Neural cell (in vitro differentiated cells): Measurements from ENCODE around the gene CNTNAP2. TPM values are rescaled to one million over a fixed set of nuclear protein-coding genes. Genes with fewer than 3 reads are reported as not detected.

Experiments
- H2AFZ ChIP-seq: fragments of 200-600, 300-800 bp; sonication (generic), shearing (Covaris generic); 2 replicates; pipeline ENCODE4 v1.6.0; 2014; ENCODE audit warnings: low read depth, mild to moderate bottlenecking, antibody characterized with exemption, low read length, moderate library complexity
- H3F3A ChIP-seq: fragments of 200-600 bp; shearing (Covaris generic); 2 replicates; pipeline ENCODE4 v1.6.1; 2016; ENCODE audit warnings: mild to moderate bottlenecking, moderate library complexity, mixed read lengths, antibody characterized with exemption, low read length; ENCODE audit not compliant: insufficient read depth, poor library complexity, severe bottlenecking
- H3K27ac ChIP-seq: fragments of 200-600, 300-800 bp; sonication (generic), shearing (Covaris generic); 2 replicates; pipeline ENCODE4 v1.5.1; 2014; ENCODE audit warnings: mild to moderate bottlenecking, low read length, moderate library complexity
- H3K27me3 ChIP-seq: fragments of 300-800, 200-600 bp; sonication (generic), shearing (Covaris generic); 2 replicates; pipeline ENCODE4 v1.6.0; 2014; ENCODE audit warnings: mild to moderate bottlenecking, low read depth, low read length, moderate library complexity; ENCODE audit not compliant: insufficient read depth
- H3K36me3 ChIP-seq: fragments of 300-800, 200-600 bp; sonication (generic), shearing (Covaris generic); 2 replicates; pipeline ENCODE4 v1.5.1; 2014; ENCODE audit warnings: mild to moderate bottlenecking, antibody characterized with exemption, low read length, moderate library complexity; ENCODE audit not compliant: insufficient read depth
- H3K4me2 ChIP-seq: fragments of 300-800, 200-600 bp; sonication (generic), shearing (Covaris generic); 2 replicates; pipeline ENCODE4 v1.6.0; 2014; ENCODE audit warnings: mild to moderate bottlenecking, low read length
- H3K4me3 ChIP-seq: fragments of 300-800, 200-600 bp; sonication (generic), shearing (Covaris generic); 2 replicates; pipeline ENCODE4 v1.5.1; 2014; ENCODE audit warnings: mild to moderate bottlenecking, low read length, moderate library complexity
- H3K79me2 ChIP-seq: fragments of 200-600 bp; shearing (Covaris generic); replicated peaks from 2 replicates; pipeline ENCODE4 v1.6.0; 2014; ENCODE audit warnings: mild to moderate bottlenecking, low read length, moderate library complexity; ENCODE audit not compliant: insufficient read depth
- H3K9ac ChIP-seq: fragments of 300-800, 200-600 bp; sonication (generic), shearing (Covaris generic); 2 replicates; pipeline ENCODE4 v1.6.1; 2016; ENCODE audit warnings: mild to moderate bottlenecking, low read length, mixed read lengths
- H3K9me2 ChIP-seq: fragments of 200-600 bp; shearing (Covaris generic); 2 replicates; pipeline ENCODE4 v1.6.1; 2016; ENCODE audit warnings: mild to moderate bottlenecking, low read length, mixed read lengths; ENCODE audit not compliant: insufficient read depth
- H3K9me3 ChIP-seq: fragments of 200-600, 300-800 bp; sonication (generic), shearing (Covaris generic); 2 replicates; pipeline ENCODE4 v1.6.1; 2016; ENCODE audit warnings: mild to moderate bottlenecking, mixed run types, low read length, moderate library complexity, mixed read lengths
- H4K20me1 ChIP-seq: fragments of 200-600 bp; shearing (Covaris generic); 2 replicates; pipeline ENCODE4 v1.6.1; 2016; ENCODE audit warnings: mild to moderate bottlenecking, mixed run types; ENCODE audit not compliant: insufficient read depth
- EP300 ChIP-seq: fragments of 450-650 bp; conservative IDR thresholded peaks from 2 replicates; pipeline ENCODE4 v1.6.1; 2014; ENCODE audit warnings: antibody characterized with exemption, mild to moderate bottlenecking, moderate library complexity; ENCODE audit not compliant: poor library complexity, severe bottlenecking
- EZH2 ChIP-seq: fragments of 200-600, 300-800 bp; shearing (Covaris generic), sonication (generic); IDR thresholded peaks from 2 replicates; pipeline ENCODE4 v1.6.1; 2014; ENCODE audit warnings: antibody characterized with exemption, low read length, borderline replicate concordance, mild to moderate bottlenecking; ENCODE audit not compliant: insufficient read depth, poor library complexity, severe bottlenecking
- MXI1 ChIP-seq: fragments of 450-650 bp; conservative IDR thresholded peaks from 2 replicates; pipeline ENCODE4 v1.6.1; 2014; ENCODE audit warnings: antibody characterized with exemption, mild to moderate bottlenecking; ENCODE audit not compliant: poor library complexity, severe bottlenecking
- POLR2AphosphoS5 ChIP-seq: IDR thresholded peaks from 2 replicates; pipeline ENCODE4 v1.6.1; 2012
- RAD21 ChIP-seq: fragments of 450-650 bp; conservative IDR thresholded peaks from 2 replicates; pipeline ENCODE4 v1.6.1; 2014; ENCODE audit warnings: antibody characterized with exemption, mild to moderate bottlenecking, moderate library complexity
- SMC3 ChIP-seq: fragments of 450-650 bp; conservative IDR thresholded peaks from 2 replicates; pipeline ENCODE4 v1.6.1; 2014; ENCODE audit warnings: antibody characterized with exemption, mild to moderate bottlenecking, moderate library complexity; ENCODE audit not compliant: poor library complexity
- TAF1 ChIP-seq: IDR thresholded peaks from 2 replicates; pipeline ENCODE4 v1.6.1; 2012; ENCODE audit warnings: low read depth
- polyA plus RNA-seq: library from polyadenylated mRNA; depleted of rRNA; stranded (reverse); fragments of >200 nt; gene quantifications from 2 replicates; pipeline ENCODE4 v1.2.3, GENCODE V29; 2014
- TF ChIP-seq, protein P1 (sequence below): fragments of 450-650 bp; IDR thresholded peaks from 2 replicates; pipeline ENCODE4 v1.5.1; 2014; ENCODE audit warnings: antibody characterized with exemption, mild to moderate bottlenecking, moderate library complexity; ENCODE audit not compliant: poor library complexity, severe bottlenecking
- TF ChIP-seq, protein P2 (sequence below): IDR thresholded peaks from 2 replicates; pipeline ENCODE4 v1.6.1; 2012; ENCODE audit warnings: borderline replicate concordance

CNTNAP2 gene
- polyA plus RNA-seq, 1 donor from 2014 or later: 276 TPM

DNA sequence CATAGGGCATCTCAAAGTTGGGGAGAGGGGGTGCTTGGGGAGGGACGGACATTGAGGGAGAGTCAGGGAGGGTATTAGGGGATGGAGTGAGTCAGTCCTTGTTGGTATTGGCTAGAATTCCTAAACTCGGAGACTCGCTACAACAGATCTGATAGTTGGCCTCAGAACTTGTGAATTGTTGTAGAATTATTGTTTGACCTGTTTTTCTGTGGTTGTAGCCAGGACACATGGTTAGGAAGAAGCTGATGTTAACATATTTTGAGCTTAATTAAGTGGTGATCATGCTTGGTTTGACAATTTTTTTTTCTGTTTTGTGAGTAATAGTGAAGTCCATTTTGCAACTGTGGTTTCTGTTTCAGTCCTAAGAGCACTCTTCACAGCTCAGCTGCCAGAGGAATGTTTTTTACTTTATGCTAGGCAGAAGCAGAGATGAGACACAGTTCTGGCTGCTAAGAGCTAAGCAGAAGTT lies 1283.7 kb downstream of the CNTNAP2 start:
- TF ChIP-seq POLR2AphosphoS5: no peak
- no peak for TF ChIP-seq EZH2
- no peak for TF ChIP-seq MXI1
- no peak for TF ChIP-seq TAF1
- TF ChIP-seq, protein P1, sequence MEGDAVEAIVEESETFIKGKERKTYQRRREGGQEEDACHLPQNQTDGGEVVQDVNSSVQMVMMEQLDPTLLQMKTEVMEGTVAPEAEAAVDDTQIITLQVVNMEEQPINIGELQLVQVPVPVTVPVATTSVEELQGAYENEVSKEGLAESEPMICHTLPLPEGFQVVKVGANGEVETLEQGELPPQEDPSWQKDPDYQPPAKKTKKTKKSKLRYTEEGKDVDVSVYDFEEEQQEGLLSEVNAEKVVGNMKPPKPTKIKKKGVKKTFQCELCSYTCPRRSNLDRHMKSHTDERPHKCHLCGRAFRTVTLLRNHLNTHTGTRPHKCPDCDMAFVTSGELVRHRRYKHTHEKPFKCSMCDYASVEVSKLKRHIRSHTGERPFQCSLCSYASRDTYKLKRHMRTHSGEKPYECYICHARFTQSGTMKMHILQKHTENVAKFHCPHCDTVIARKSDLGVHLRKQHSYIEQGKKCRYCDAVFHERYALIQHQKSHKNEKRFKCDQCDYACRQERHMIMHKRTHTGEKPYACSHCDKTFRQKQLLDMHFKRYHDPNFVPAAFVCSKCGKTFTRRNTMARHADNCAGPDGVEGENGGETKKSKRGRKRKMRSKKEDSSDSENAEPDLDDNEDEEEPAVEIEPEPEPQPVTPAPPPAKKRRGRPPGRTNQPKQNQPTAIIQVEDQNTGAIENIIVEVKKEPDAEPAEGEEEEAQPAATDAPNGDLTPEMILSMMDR: no peak
- no peak for TF ChIP-seq RAD21
- TF ChIP-seq, protein P2, sequence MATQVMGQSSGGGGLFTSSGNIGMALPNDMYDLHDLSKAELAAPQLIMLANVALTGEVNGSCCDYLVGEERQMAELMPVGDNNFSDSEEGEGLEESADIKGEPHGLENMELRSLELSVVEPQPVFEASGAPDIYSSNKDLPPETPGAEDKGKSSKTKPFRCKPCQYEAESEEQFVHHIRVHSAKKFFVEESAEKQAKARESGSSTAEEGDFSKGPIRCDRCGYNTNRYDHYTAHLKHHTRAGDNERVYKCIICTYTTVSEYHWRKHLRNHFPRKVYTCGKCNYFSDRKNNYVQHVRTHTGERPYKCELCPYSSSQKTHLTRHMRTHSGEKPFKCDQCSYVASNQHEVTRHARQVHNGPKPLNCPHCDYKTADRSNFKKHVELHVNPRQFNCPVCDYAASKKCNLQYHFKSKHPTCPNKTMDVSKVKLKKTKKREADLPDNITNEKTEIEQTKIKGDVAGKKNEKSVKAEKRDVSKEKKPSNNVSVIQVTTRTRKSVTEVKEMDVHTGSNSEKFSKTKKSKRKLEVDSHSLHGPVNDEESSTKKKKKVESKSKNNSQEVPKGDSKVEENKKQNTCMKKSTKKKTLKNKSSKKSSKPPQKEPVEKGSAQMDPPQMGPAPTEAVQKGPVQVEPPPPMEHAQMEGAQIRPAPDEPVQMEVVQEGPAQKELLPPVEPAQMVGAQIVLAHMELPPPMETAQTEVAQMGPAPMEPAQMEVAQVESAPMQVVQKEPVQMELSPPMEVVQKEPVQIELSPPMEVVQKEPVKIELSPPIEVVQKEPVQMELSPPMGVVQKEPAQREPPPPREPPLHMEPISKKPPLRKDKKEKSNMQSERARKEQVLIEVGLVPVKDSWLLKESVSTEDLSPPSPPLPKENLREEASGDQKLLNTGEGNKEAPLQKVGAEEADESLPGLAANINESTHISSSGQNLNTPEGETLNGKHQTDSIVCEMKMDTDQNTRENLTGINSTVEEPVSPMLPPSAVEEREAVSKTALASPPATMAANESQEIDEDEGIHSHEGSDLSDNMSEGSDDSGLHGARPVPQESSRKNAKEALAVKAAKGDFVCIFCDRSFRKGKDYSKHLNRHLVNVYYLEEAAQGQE: no peak
- TF ChIP-seq SMC3: no peak
- TF ChIP-seq EP300: no peak
- Histone ChIP-seq H3K79me2 (no peaks in the 10 kb centered on the region), H3K9me2 (no peaks in the 10 kb centered on the region), H3F3A (no peaks in the 10 kb centered on the region), H3K9me3 (no peaks in the 10 kb centered on the region), H3K36me3 (no peaks in the 10 kb centered on the region), H3K9ac (no peak overlapping the region), H3K27me3 (no peaks in the 10 kb centered on the region), H3K4me3 (no peak overlapping the region), H4K20me1 (no peaks in the 10 kb centered on the region), H3K4me2 (no peak overlapping the region), H2AFZ (no peak overlapping the region), H3K27ac (no peak overlapping the region)

DNA sequence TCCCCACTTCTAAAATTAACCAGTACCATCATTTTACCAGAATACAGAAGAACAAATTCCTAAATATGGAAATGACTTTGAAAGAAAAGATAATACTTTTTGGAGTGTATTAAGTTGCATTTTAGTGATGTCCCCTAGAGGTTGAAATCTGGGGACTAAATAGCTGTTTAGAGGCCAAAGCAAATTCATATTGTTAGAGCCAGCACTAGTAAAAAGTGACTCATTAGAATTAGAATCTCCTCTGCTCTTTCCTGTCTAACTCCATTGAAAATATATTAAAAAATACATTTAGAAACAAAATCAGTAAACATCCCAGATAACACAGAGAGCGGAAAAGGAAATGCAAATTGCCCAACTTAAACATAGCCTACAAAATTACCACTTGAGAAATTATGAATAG lies 1284.3 kb downstream of the CNTNAP2 start:
- Histone ChIP-seq H3K4me2 (no peak overlapping the region), H3K9me2 (no peaks in the 10 kb centered on the region), H3K9ac (no peak overlapping the region), H3K36me3 (no peaks in the 10 kb centered on the region), H3K27ac (no peak overlapping the region), H4K20me1 (no peaks in the 10 kb centered on the region), H2AFZ (no peak overlapping the region), H3K79me2 (no peaks in the 10 kb centered on the region), H3K27me3 (no peaks in the 10 kb centered on the region), H3K4me3 (no peak overlapping the region), H3F3A (no peaks in the 10 kb centered on the region), H3K9me3 (no peaks in the 10 kb centered on the region)
- TF ChIP-seq EZH2 (no peak), EP300 (no peak), POLR2AphosphoS5 (no peak), TAF1 (no peak), MXI1 (no peak), SMC3 (no peak), RAD21 (no peak)
- TF ChIP-seq, protein P2: no peak
- TF ChIP-seq, protein P1: no peak
